Fibroblast of villous mesenchyme (primary cell): Measurements from ENCODE around the gene SMG6. TPM values are rescaled to one million over a fixed set of nuclear protein-coding genes. Genes with fewer than 3 reads are reported as not detected.
A peak's percentile ranks its signal among the peaks of the same experiment; 100 is the strongest.

Experiments
- DNase-seq: peaks from one replicate; pipeline ENCODE4 v3.0.0-alpha.2; 2010; ENCODE audit warnings: low read depth
- H3K4me3 ChIP-seq: 2 replicates; pipeline ENCODE4 v1.5.1; 2011; ENCODE audit warnings: low read depth, mild to moderate bottlenecking, low read length
- CTCF ChIP-seq: IDR thresholded peaks from 2 replicates; pipeline ENCODE4 v1.5.1; 2012; ENCODE audit warnings: low read depth, mild to moderate bottlenecking, low read length; ENCODE audit not compliant: insufficient read depth
- total RNA-seq: library from RNA; depleted of rRNA; stranded (reverse); fragments of >200 nt; gene quantifications from 2 replicates; pipeline ENCODE4 v1.2.3, GENCODE V29; 2012

The SMG6 gene
- total RNA-seq, 1 donor, result 50.5 TPM

GRCh38 chr17:2158396-2158780, 145.2 kb downstream of the SMG6 start:
- H3K4me3 ChIP-seq, result no peak overlapping the region
- no peak for DNase-seq
- no peak for TF ChIP-seq CTCF

GRCh38 chr17:2157675-2158395, 145.8 kb downstream of the SMG6 start:
- DNase-seq, result peak; percentile 99
- no peak for TF ChIP-seq CTCF
- no peak overlapping the region for H3K4me3 ChIP-seq

GRCh38 chr17:2157081-2157480, 146.5 kb downstream of the SMG6 start:
- peak; percentile 82 for DNase-seq
- H3K4me3 ChIP-seq, result no peak overlapping the region

GRCh38 chr17:2156666-2157065, 146.9 kb downstream of the SMG6 start:
- no peak for DNase-seq
- no peak overlapping the region for H3K4me3 ChIP-seq
- TF ChIP-seq CTCF, result no peak

More at GRCh38 chr17:2157081-2157480, 146.5 kb downstream of the SMG6 start:
- TF ChIP-seq CTCF, result no peak

GRCh38 chr17:2155573-2155972, 148.0 kb downstream of the SMG6 start:
- TF ChIP-seq CTCF, result no peak
- H3K4me3 ChIP-seq, result no peak overlapping the region
- DNase-seq, result no peak

GRCh38 chr17:2151358-2152033, 152.1 kb downstream of the SMG6 start:
- no peak for TF ChIP-seq CTCF

More at GRCh38 chr17:2151358-2152033, 152.1 kb downstream of the SMG6 start:
- H3K4me3 ChIP-seq, result no peak overlapping the region
- DNase-seq, result no peak
